ENCODE measurements around the gene KANK3.

GRCh38 chr19:8337728-8338127 is 5.3 kb downstream of the KANK3 start:
- TF ChIP-seq PHF8 (conservative IDR thresholded peaks at IDR 0.05; ENCODE audit: low read depth, low read length) (no peak), MAFK (IDR thresholded peaks at IDR 0.05; ENCODE audit: low read depth, low read length) (no peak), YY1 (IDR thresholded peaks at IDR 0.05; ENCODE audit: low read depth, low read length) (no peak), SIN3A (conservative IDR thresholded peaks at IDR 0.05 in 1 of 2, IDR thresholded peaks at IDR 0.05 in 1 of 2; ENCODE audit: low read depth in 1 of 2, low read length in 2 of 2) (no peak), TAF1 (IDR thresholded peaks at IDR 0.05; ENCODE audit: low read depth, low read length) (no peak), EZH2 (IDR thresholded peaks at IDR 0.05; ENCODE audit: low read depth, low read length, severe bottlenecking) (no peak), SP1 (IDR thresholded peaks at IDR 0.05; ENCODE audit: low read depth, low read length) (no peak)
